HG02678 (cell line): ENCODE measurements around the gene MAML2.
A peak's percentile ranks its signal among the peaks of the same experiment; 100 is the strongest.
"Not testable (repeated sequence)": the region's sequence is repeated elsewhere in the genome, so short reads cannot be mapped to it uniquely, and the experiment has no call there.

Experiments used
- ATAC-seq: cut with Tn5 transposase; IDR thresholded peaks from one replicate; pipeline ENCODE4 v1.9.1; 2021; ENCODE audit warnings: mild to moderate bottlenecking, moderate library complexity; ENCODE audit not compliant: unreplicated experiment

MAML2 gene

GRCh38 chr11:96293598-96294021 is 49.4 kb downstream of the MAML2 start:
- peak; percentile 86 for ATAC-seq

GRCh38 chr11:96293109-96293508 is 49.9 kb downstream of the MAML2 start:
- ATAC-seq = no peak

GRCh38 chr11:96292291-96293010 is 50.5 kb downstream of the MAML2 start:
- ATAC-seq = no peak

- ATAC-seq = no peak
Observed at GRCh38 chr11:96290631-96291030, 52.4 kb downstream of the MAML2 start.

GRCh38 chr11:96290031-96290430 is 53.0 kb downstream of the MAML2 start:
- no peak for ATAC-seq

GRCh38 chr11:96288915-96289314 is 54.1 kb downstream of the MAML2 start:
- no peak for ATAC-seq

- no peak for ATAC-seq
Observed at GRCh38 chr11:96287822-96288439, 55.1 kb downstream of the MAML2 start.

GRCh38 chr11:96285985-96286384 is 57.0 kb downstream of the MAML2 start:
- ATAC-seq = not testable (repeated sequence)

GRCh38 chr11:96284917-96285316 is 58.1 kb downstream of the MAML2 start:
- ATAC-seq = no peak

- no peak for ATAC-seq
Observed at GRCh38 chr11:96284401-96284800, 58.6 kb downstream of the MAML2 start.

- ATAC-seq = no peak
Observed at GRCh38 chr11:96282625-96283220, 60.3 kb downstream of the MAML2 start.

GRCh38 chr11:96280444-96280843 is 62.6 kb downstream of the MAML2 start:
- ATAC-seq = no peak

GRCh38 chr11:96279896-96280290 is 63.1 kb downstream of the MAML2 start:
- ATAC-seq = no peak

- no peak for ATAC-seq
Observed at GRCh38 chr11:96279018-96279895, 63.7 kb downstream of the MAML2 start.

- ATAC-seq = no peak
Observed at GRCh38 chr11:96278039-96278897, 64.7 kb downstream of the MAML2 start.

- ATAC-seq = no peak
Observed at GRCh38 chr11:96277696-96278038, 65.3 kb downstream of the MAML2 start.

GRCh38 chr11:96276836-96277235 is 66.2 kb downstream of the MAML2 start:
- ATAC-seq = no peak

GRCh38 chr11:96275801-96276594 is 67.0 kb downstream of the MAML2 start:
- no peak for ATAC-seq

GRCh38 chr11:96273507-96273906 is 69.5 kb downstream of the MAML2 start:
- no peak for ATAC-seq
